Lower lobe of right lung (tissue), 2 donors: ENCODE data around the gene TSPAN4. TPM values are rescaled to one million over a fixed set of nuclear protein-coding genes. Genes with fewer than 3 reads are reported as not detected.

ENCODE experiments used
- ATAC-seq, 2 donors: fragments of 200-7000 bp; cut with Tn5 transposase; one replicate each; pipeline ENCODE4 v1.9.1; 2020 to 2022; ENCODE audit warnings: mild to moderate bottlenecking in 2 of 2, moderate library complexity in 2 of 2
- DNase-seq: peaks from one replicate; pipeline ENCODE4 v3.0.0-alpha.2; 2020
- H3K27ac ChIP-seq: fragments of 200-600 bp; one replicate; pipeline ENCODE4 v1.8.0; 2022
- H3K27me3 ChIP-seq: fragments of 200-600 bp; one replicate; pipeline ENCODE4 v1.8.0; 2022; ENCODE audit warnings: low read depth
- H3K36me3 ChIP-seq: fragments of 200-600 bp; one replicate; pipeline ENCODE4 v1.8.0; 2022; ENCODE audit warnings: mild to moderate bottlenecking
- H3K4me1 ChIP-seq: fragments of 200-600 bp; one replicate; pipeline ENCODE4 v1.8.0; 2022
- H3K4me3 ChIP-seq: fragments of 200-600 bp; one replicate; pipeline ENCODE4 v1.8.0; 2022; ENCODE audit warnings: mild to moderate bottlenecking
- H3K9me3 ChIP-seq: fragments of 200-600 bp; one replicate; pipeline ENCODE4 v1.8.0; 2022
- intact Hi-C: fragments of 100-400 bp; cut with DNase I; formaldehyde crosslinking; loops from one replicate; pipeline ENCODE4 v1.11.0; 2022
- total RNA-seq: library from RNA; stranded (reverse); fragmentation: NEBNext Ultra II Directional; extraction: Animal tissue kit (Norgen Biotek cat#: 25700); gene quantifications from one replicate; pipeline ENCODE4 v1.2.1, GENCODE V29; 2021
- TF ChIP-seq, protein P1 (sequence below): fragments of 200-600 bp; IDR thresholded peaks from one replicate; pipeline ENCODE4 v1.8.0; 2022; ENCODE audit warnings: antibody characterized with exemption, mild to moderate bottlenecking
- donor health status: DM: no; HTN: yes; CAD: no; lungs with severe emphysema.

Gene TSPAN4
- total RNA-seq, 1 donor from 2014 or later, result 140 TPM

DNA sequence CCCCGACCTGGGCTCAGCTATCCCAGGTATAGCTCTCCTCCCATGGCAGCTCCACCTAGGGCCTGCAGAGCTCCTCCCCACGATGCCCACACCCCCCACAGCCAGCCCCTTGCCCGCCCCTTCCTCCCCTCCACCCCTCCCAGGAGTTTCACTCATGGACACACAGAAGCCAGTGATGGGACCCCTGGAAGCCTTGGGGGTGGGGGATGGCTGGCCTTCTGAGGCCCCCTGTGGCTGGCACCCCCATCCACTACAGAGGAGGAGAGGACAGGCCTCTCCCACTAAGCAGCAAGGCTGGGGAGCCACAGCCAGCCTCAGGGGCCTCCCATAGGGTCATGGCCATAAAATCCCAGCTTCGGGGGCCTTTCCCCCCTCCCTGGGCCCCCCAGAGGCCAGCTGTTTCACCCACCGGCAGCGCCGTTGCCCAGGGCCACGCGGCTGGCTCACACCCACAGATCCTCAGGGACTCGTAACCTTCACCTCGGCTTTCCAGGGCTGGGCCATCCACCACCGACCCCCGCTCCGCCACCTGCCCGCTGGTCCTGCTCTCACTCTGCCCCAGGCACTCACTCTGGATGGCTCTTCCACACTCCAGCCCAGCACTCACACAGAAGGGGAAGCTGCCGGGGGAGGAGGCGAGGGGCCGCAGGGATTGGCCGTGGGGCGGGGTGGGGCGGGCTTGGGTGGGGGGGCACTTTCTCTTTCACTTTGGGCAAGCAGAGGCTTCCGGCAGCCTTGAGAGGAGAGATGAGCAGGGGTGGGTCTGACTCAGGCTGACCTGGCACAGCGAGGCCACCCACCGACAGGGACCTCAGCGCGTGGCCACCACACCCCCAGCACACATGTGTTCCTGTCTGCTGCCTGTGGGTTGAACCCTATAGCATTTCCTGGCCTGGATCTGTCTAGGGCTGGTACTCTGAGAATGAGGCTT lies 46.8 kb upstream of the TSPAN4 start:
- peak; percentile 90 for DNase-seq
- intact Hi-C loops, result no loop called here
- ATAC-seq, result peak; percentile 82 to 84
- peaks cover 37% of the 10 kb centered on the region for H3K4me1 ChIP-seq
- TF ChIP-seq, protein P1, sequence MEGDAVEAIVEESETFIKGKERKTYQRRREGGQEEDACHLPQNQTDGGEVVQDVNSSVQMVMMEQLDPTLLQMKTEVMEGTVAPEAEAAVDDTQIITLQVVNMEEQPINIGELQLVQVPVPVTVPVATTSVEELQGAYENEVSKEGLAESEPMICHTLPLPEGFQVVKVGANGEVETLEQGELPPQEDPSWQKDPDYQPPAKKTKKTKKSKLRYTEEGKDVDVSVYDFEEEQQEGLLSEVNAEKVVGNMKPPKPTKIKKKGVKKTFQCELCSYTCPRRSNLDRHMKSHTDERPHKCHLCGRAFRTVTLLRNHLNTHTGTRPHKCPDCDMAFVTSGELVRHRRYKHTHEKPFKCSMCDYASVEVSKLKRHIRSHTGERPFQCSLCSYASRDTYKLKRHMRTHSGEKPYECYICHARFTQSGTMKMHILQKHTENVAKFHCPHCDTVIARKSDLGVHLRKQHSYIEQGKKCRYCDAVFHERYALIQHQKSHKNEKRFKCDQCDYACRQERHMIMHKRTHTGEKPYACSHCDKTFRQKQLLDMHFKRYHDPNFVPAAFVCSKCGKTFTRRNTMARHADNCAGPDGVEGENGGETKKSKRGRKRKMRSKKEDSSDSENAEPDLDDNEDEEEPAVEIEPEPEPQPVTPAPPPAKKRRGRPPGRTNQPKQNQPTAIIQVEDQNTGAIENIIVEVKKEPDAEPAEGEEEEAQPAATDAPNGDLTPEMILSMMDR, result no peak
- H3K27me3 ChIP-seq, result no peaks in the 10 kb centered on the region
- peaks cover 40% of the 10 kb centered on the region for H3K36me3 ChIP-seq
- H3K4me3 ChIP-seq, result peak overlapping the region; percentile 80
- no peaks in the 10 kb centered on the region for H3K9me3 ChIP-seq
- peak overlapping the region; percentile 81 for H3K27ac ChIP-seq

DNA sequence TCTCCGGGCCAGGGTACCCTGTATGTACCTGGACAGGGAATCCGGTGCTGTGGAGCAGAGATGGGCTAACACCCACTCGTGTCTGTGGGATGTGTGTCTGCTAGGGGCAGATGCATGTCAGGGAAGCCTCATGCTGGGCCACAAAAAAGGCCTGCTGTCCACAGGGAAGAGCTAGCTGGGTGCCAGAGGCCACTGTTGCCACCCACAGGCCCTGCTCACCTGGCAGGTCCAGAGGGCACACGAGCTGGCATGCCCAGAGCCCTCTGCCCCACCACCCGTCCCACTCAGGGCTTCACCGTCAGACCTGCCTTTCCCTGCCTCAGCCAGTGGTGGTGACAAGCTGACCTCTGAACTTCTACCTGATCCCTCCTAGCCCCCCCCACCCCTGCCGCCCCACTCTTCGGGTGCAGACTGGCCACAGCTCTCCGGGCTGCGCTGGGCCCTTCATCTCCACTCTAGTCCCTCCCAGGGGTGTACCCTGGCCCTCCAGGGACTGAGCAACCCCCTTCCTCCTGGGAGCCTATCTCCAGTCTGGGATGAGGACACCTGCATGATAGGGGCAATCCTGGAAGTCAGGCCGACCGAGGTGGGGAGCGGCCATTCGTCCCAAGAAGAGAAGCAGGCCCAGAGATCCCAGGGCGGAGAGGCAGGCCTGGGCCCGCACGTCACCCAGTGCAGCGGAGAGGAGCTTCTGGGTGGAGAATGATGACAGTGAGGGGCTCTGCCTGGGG lies 45.9 kb upstream of the TSPAN4 start:
- intact Hi-C loops, result no loop called here
- peak overlapping the region; percentile 81 for H3K27ac ChIP-seq
- TF ChIP-seq, protein P1, result no peak
- H3K4me1 ChIP-seq, result peaks cover 37% of the 10 kb centered on the region
- H3K9me3 ChIP-seq, result no peaks in the 10 kb centered on the region
- peaks cover 39% of the 10 kb centered on the region for H3K36me3 ChIP-seq
- no peaks in the 10 kb centered on the region for H3K27me3 ChIP-seq
- no peak for ATAC-seq
- H3K4me3 ChIP-seq, result peak overlapping the region; percentile 80
- no peak for DNase-seq

DNA sequence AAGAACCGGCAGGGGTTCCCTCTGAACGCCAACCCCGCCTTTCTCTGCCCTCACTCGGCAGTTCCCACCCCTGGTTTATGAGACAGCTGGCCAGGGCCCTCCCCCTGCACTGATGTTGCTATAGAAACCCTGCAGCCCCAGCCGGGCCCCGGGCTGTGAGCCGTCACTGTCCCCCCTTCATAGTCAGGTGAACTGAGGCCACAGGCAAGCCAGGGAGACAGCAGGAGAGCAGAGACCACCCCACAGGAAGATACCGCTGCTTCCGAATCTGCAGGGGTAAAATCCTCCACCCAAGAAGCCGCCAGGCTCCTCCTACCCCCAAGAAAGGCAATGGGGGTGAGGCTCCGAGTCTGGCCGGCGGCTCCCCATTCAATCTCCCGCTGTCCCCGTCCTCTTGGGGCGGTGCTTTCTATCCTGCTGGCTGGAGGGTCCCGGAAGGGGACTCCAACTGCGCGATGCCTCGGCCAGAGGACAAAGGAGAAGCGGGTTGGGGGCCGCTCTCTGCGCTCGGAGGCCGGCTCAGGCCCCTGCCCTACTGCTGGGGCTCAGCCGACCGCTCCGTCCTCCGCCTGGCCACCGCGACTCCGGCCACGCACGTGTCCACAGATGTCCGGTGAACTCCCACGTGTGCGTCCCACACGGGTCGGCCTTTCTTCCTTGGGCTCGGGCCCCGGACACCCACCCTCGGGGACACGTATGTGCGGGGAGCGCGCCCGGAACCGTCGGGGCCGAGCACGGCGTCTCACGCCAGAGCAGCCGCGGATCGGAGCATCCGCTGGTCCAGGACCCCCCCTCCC lies 45.2 kb upstream of the TSPAN4 start:
- intact Hi-C loops, result no loop called here
- DNase-seq (peak; percentile 84), ATAC-seq (peak; percentile 47 to 53)
- TF ChIP-seq, protein P1, result no peak
- Histone ChIP-seq H3K4me1 (peaks cover 37% of the 10 kb centered on the region), H3K27ac (peak overlapping the region; percentile 81), H3K9me3 (no peaks in the 10 kb centered on the region), H3K36me3 (peaks cover 42% of the 10 kb centered on the region), H3K4me3 (peak overlapping the region; percentile 80), H3K27me3 (no peaks in the 10 kb centered on the region)

DNA sequence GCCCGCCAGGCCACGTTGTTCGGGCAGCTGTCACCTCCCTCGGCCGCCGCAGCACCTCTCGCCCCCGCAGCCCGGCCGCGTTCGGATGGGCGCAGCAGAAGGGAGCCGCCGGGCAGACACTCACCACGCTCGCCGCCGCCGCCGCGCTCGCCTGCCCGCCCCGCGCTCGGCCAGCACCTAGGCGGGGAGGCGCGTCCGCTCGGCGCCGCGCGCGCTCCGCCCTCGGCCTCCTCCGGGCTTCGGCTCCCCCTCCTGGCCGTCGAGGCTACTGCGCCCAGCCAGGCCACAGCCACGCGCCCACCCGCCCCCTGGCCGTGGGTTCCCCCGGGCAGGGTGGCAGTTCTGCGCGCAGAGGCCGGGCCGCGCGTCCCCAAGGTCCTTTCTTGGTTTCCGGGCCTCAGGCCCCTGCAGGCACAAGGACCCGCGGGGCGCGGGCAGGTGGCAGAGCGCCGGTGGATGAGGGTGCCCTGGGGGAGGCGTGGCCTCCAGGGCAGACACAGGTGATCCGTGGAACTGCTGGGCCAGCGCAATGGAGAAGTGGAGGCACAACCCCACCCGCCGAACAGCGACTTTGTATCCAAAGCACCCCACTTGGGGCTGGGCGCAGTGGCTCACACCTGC lies 44.4 kb upstream of the TSPAN4 start, which contains the start of gene SLC25A22:
Gene SLC25A22, minus strand, starts transcription at position 189 of the 621 bp plus-strand sequence. CDS start 3,275 bp downstream, outside the sequence.
- Histone ChIP-seq H3K27me3 (no peaks in the 10 kb centered on the region), H3K4me1 (peaks cover 37% of the 10 kb centered on the region), H3K9me3 (no peaks in the 10 kb centered on the region), H3K36me3 (peaks cover 40% of the 10 kb centered on the region), H3K27ac (peak within 1 kb of the TSS; percentile 81), H3K4me3 (peak within 1 kb of the TSS; percentile 80)
- DNase-seq, result peak; percentile 89
- ATAC-seq, result peak; percentile 80 to 84
- intact Hi-C loops, result no loop called here
- TF ChIP-seq, protein P1, result peak; percentile 80
